Measurements from ENCODE around the gene FRYL. TPM values are rescaled to one million over a fixed set of nuclear protein-coding genes. Genes with fewer than 3 reads are reported as not detected.
A peak's percentile ranks its signal among the peaks of the same experiment; 100 is the strongest.

FRYL gene
- polyA plus RNA-seq, 1 donor from 2014 or later, result 29.6 TPM

- H3K4me3 Mint-ChIP-seq, result peak overlapping the region in 1 of 4 donors; percentile 9
- no peaks in the 10 kb centered on the region for H3K9me3 Mint-ChIP-seq
- peaks cover 6% of the 10 kb centered on the region for H3K36me3 Mint-ChIP-seq
- H3K27me3 Mint-ChIP-seq, result no peaks in the 10 kb centered on the region
- peaks cover 0 to 2% (median 1%) of the 10 kb centered on the region in 3 donors for H3K4me1 Mint-ChIP-seq
- H3K27ac Mint-ChIP-seq, result peak overlapping the region; percentile 8 to 49 (median 45)
Observed at GRCh38 chr4:48588230-48589097, 191.6 kb downstream of the FRYL start.

- Mint-ChIP-seq H3K27ac (peak overlapping the region in 1 of 3 donors; percentile 21), H3K9me3 (no peaks in the 10 kb centered on the region), H3K36me3 (peaks cover 2% of the 10 kb centered on the region), H3K4me1 (peaks cover 0 to 2% (median 1%) of the 10 kb centered on the region in 3 donors), H3K4me3 (no peak overlapping the region), H3K27me3 (no peaks in the 10 kb centered on the region)
Observed at GRCh38 chr4:48585401-48585800, 194.7 kb downstream of the FRYL start.

GRCh38 chr4:48578132-48578968 is 201.7 kb downstream of the FRYL start:
- H3K4me1 Mint-ChIP-seq, result peaks cover 0 to 2% (median 1%) of the 10 kb centered on the region in 3 donors
- no peaks in the 10 kb centered on the region for H3K36me3 Mint-ChIP-seq
- H3K27ac Mint-ChIP-seq, result no peak overlapping the region
- H3K4me3 Mint-ChIP-seq, result no peak overlapping the region
- H3K27me3 Mint-ChIP-seq, result no peaks in the 10 kb centered on the region
- H3K9me3 Mint-ChIP-seq, result no peaks in the 10 kb centered on the region

- Mint-ChIP-seq H3K27me3 (no peaks in the 10 kb centered on the region), H3K4me3 (no peak overlapping the region), H3K9me3 (no peaks in the 10 kb centered on the region), H3K36me3 (peaks cover 1% of the 10 kb centered on the region), H3K4me1 (peaks cover 0 to 2% (median 1%) of the 10 kb centered on the region in 3 donors), H3K27ac (no peak overlapping the region)
Observed at GRCh38 chr4:48575964-48576363, 204.1 kb downstream of the FRYL start.

GRCh38 chr4:48571471-48571870 is 208.6 kb downstream of the FRYL start:
- no peak overlapping the region for H3K27ac Mint-ChIP-seq
- H3K4me1 Mint-ChIP-seq, result no peaks in the 10 kb centered on the region
- H3K9me3 Mint-ChIP-seq, result no peaks in the 10 kb centered on the region
- H3K27me3 Mint-ChIP-seq, result no peaks in the 10 kb centered on the region
- H3K36me3 Mint-ChIP-seq, result peaks cover 10% of the 10 kb centered on the region
- H3K4me3 Mint-ChIP-seq, result no peak overlapping the region

GRCh38 chr4:48570646-48571220 is 209.3 kb downstream of the FRYL start:
- Mint-ChIP-seq H3K4me3 (no peak overlapping the region), H3K9me3 (no peaks in the 10 kb centered on the region), H3K27me3 (no peaks in the 10 kb centered on the region), H3K27ac (no peak overlapping the region), H3K36me3 (peaks cover 10% of the 10 kb centered on the region), H3K4me1 (peaks cover 5 to 7% (median 6%) of the 10 kb centered on the region in 3 donors)

GRCh38 chr4:48566034-48566384 is 214.1 kb downstream of the FRYL start:
- H3K27ac Mint-ChIP-seq, result peak overlapping the region; percentile 36 to 79 (median 78)
- H3K4me1 Mint-ChIP-seq, result peaks cover 16 to 26% (median 17%) of the 10 kb centered on the region in 3 donors
- no peaks in the 10 kb centered on the region for H3K9me3 Mint-ChIP-seq
- H3K4me3 Mint-ChIP-seq, result peak overlapping the region in 3 of 4 donors; percentile 66 to 89 (median 86)
- no peaks in the 10 kb centered on the region for H3K27me3 Mint-ChIP-seq
- H3K36me3 Mint-ChIP-seq, result peaks cover 12% of the 10 kb centered on the region

GRCh38 chr4:48565362-48566033 is 214.6 kb downstream of the FRYL start:
- Mint-ChIP-seq H3K9me3 (no peaks in the 10 kb centered on the region), H3K4me3 (peak overlapping the region; percentile 65 to 89 (median 76)), H3K27ac (peak overlapping the region; percentile 36 to 79 (median 78)), H3K4me1 (peaks cover 16 to 26% (median 17%) of the 10 kb centered on the region in 3 donors), H3K36me3 (peaks cover 12% of the 10 kb centered on the region), H3K27me3 (no peaks in the 10 kb centered on the region)

GRCh38 chr4:48564151-48564550 is 215.9 kb downstream of the FRYL start:
- H3K4me1 Mint-ChIP-seq, result peaks cover 16 to 26% (median 19%) of the 10 kb centered on the region in 3 donors
- no peaks in the 10 kb centered on the region for H3K27me3 Mint-ChIP-seq
- H3K4me3 Mint-ChIP-seq, result no peak overlapping the region
- H3K27ac Mint-ChIP-seq, result peak overlapping the region in 2 of 3 donors; percentile 62 to 69
- peaks cover 0 to under 1% (median 0%) of the 10 kb centered on the region in 3 donors for H3K9me3 Mint-ChIP-seq
- peaks cover 17% of the 10 kb centered on the region for H3K36me3 Mint-ChIP-seq

GRCh38 chr4:48558819-48559218 is 221.3 kb downstream of the FRYL start:
- peak overlapping the region in 1 of 3 donors; percentile 27 for H3K27ac Mint-ChIP-seq
- peaks cover 0 to 12% (median 3%) of the 10 kb centered on the region in 3 donors for H3K9me3 Mint-ChIP-seq
- no peak overlapping the region for H3K4me3 Mint-ChIP-seq
- peaks cover 25% of the 10 kb centered on the region for H3K36me3 Mint-ChIP-seq
- no peaks in the 10 kb centered on the region for H3K27me3 Mint-ChIP-seq
- H3K4me1 Mint-ChIP-seq, result peaks cover 0 to 2% (median 2%) of the 10 kb centered on the region in 3 donors

GRCh38 chr4:48558026-48558425 is 222.1 kb downstream of the FRYL start:
- Mint-ChIP-seq H3K4me1 (peaks cover 0 to 2% (median 0%) of the 10 kb centered on the region in 3 donors), H3K9me3 (peaks cover 0 to 12% (median 3%) of the 10 kb centered on the region in 3 donors), H3K36me3 (peaks cover 30% of the 10 kb centered on the region), H3K4me3 (no peak overlapping the region), H3K27me3 (no peaks in the 10 kb centered on the region), H3K27ac (no peak overlapping the region)

GRCh38 chr4:48557478-48557877 is 222.6 kb downstream of the FRYL start:
- Mint-ChIP-seq H3K36me3 (peaks cover 30% of the 10 kb centered on the region), H3K4me1 (peaks cover 0 to 2% (median 0%) of the 10 kb centered on the region in 3 donors), H3K4me3 (no peak overlapping the region), H3K27ac (peak overlapping the region in 1 of 3 donors; percentile 42), H3K9me3 (peaks cover 0 to 12% (median 3%) of the 10 kb centered on the region in 3 donors), H3K27me3 (no peaks in the 10 kb centered on the region)

GRCh38 chr4:48556268-48556667 is 223.8 kb downstream of the FRYL start:
- H3K27ac Mint-ChIP-seq, result no peak overlapping the region
- H3K36me3 Mint-ChIP-seq, result peaks cover 29% of the 10 kb centered on the region

GRCh38 chr4:48554606-48555005 is 225.5 kb downstream of the FRYL start:
- Mint-ChIP-seq H3K27me3 (no peaks in the 10 kb centered on the region), H3K27ac (no peak overlapping the region), H3K36me3 (peaks cover 28% of the 10 kb centered on the region), H3K4me1 (no peaks in the 10 kb centered on the region), H3K9me3 (peaks cover 0 to 12% (median 3%) of the 10 kb centered on the region in 3 donors), H3K4me3 (no peak overlapping the region)

More at GRCh38 chr4:48556268-48556667, 223.8 kb downstream of the FRYL start:
- H3K4me1 Mint-ChIP-seq, result peaks cover 0 to 2% (median 0%) of the 10 kb centered on the region in 3 donors
- H3K9me3 Mint-ChIP-seq, result peaks cover 0 to 12% (median 3%) of the 10 kb centered on the region in 3 donors
- no peak overlapping the region for H3K4me3 Mint-ChIP-seq
- no peaks in the 10 kb centered on the region for H3K27me3 Mint-ChIP-seq
